ENCODE data around the gene LPAR1.

GRCh38 chr9:110850401-110851135, 187.7 kb downstream of the LPAR1 start:
- TF ChIP-seq CTCF (IDR thresholded peaks at IDR 0.05; ENCODE audit: control extremely low read depth in 1 of 3, insufficient read depth in 1 of 3, low read depth in 1 of 3, low read length in 3 of 3) (no peak), EZH2 (IDR thresholded peaks at IDR 0.05; ENCODE audit: low read depth, low read length, severe bottlenecking) (no peak), CHD1 (IDR thresholded peaks at IDR 0.05; ENCODE audit: low read depth, low read length) (no peak), CREB1 (IDR thresholded peaks at IDR 0.05) (no peak), TCF12 (IDR thresholded peaks at IDR 0.05; ENCODE audit: low read depth, low read length) (no peak), POLR2A (IDR thresholded peaks at IDR 0.05; ENCODE audit: control extremely low read depth in 1 of 2, low read depth in 2 of 2, low read length in 2 of 2) (no peak), RFX5 (IDR thresholded peaks at IDR 0.05; ENCODE audit: borderline replicate concordance, low read depth, low read length) (no peak), ATF3 (IDR thresholded peaks at IDR 0.05; ENCODE audit: insufficient read depth, low read depth, low read length) (no peak), POLR2AphosphoS5 (IDR thresholded peaks at IDR 0.05; ENCODE audit: low read depth, low read length) (no peak), MAFK (IDR thresholded peaks at IDR 0.05; ENCODE audit: low read depth, low read length) (no peak), CHD2 (IDR thresholded peaks at IDR 0.05; ENCODE audit: low read length) (no peak), SP2 (IDR thresholded peaks at IDR 0.05; ENCODE audit: low read length) (no peak), MAX (IDR thresholded peaks at IDR 0.05) (no peak), JUN (IDR thresholded peaks at IDR 0.05; ENCODE audit: low read depth, low read length) (no peak)
